Activated B cell treated with CpG ODN at 0.5 μM for 24 hours (primary cell): ENCODE data around the gene IRF2BP2. TPM values are rescaled to one million over a fixed set of nuclear protein-coding genes. Genes with fewer than 3 reads are reported as not detected.

Experiments used
- ATAC-seq: fragments of 200-7000 bp; cut with Tn5 transposase; one replicate; pipeline ENCODE4 v1.10.0; 2021; ENCODE audit warnings: low read depth, mild to moderate bottlenecking, moderate library complexity
- CTCF ChIA-PET: fragments of 350-600 bp; sonication (Branson Sonifier 250); formaldehyde crosslinking; loops from one replicate; lab custom pipeline; 2021; ENCODE audit warnings: antibody characterized with exemption; lab: Charles Lee
- POLR2A ChIA-PET: fragments of 350-600 bp; sonication (Branson Sonifier 250); formaldehyde crosslinking; loops from one replicate; lab custom pipeline; 2021; ENCODE audit warnings: antibody characterized with exemption; lab: Charles Lee
- DNase-seq: peaks from one replicate; pipeline ENCODE4 v3.0.0; 2022
- H3K27ac Mint-ChIP-seq: one replicate; pipeline ENCODE4 v1.8.0; 2020; ENCODE audit warnings: mixed read lengths
- H3K27me3 Mint-ChIP-seq: one replicate; pipeline ENCODE4 v1.8.0; 2021; ENCODE audit warnings: mixed read lengths
- H3K36me3 Mint-ChIP-seq: one replicate; pipeline ENCODE4 v1.8.0; 2021; ENCODE audit warnings: low read depth, mixed read lengths
- H3K4me1 Mint-ChIP-seq: one replicate; pipeline ENCODE4 v1.8.0; 2021; ENCODE audit warnings: mixed read lengths
- H3K4me3 Mint-ChIP-seq: one replicate; pipeline ENCODE4 v1.8.0; 2020; ENCODE audit warnings: mild to moderate bottlenecking, mixed read lengths
- H3K9me3 Mint-ChIP-seq: one replicate; pipeline ENCODE4 v1.8.0; 2020; ENCODE audit warnings: mixed read lengths
- intact Hi-C: fragments of 100-400 bp; cut with micrococcal nuclease; formaldehyde crosslinking; loops from one replicate; pipeline ENCODE4 v1.15.1; 2024
- total RNA-seq: library from RNA; stranded (reverse); gene quantifications from 2 replicates; pipeline ENCODE4 v1.2.3, GENCODE V29; 2022
- TF ChIP-seq, protein P1 (sequence below): fragments of 200-600 bp; IDR thresholded peaks from one replicate; pipeline ENCODE4 v1.8.0; 2022; ENCODE audit warnings: antibody characterized with exemption, mild to moderate bottlenecking

Gene IRF2BP2
- total RNA-seq = 117 and 121 TPM in 2 replicates

GRCh38 chr1:234610061-234610665 lies at the start of gene IRF2BP2:
TSS of gene IRF2BP2 (minus strand) at chr1:234610178. CDS start at chr1:234609494, 684 bp downstream.
- Mint-ChIP-seq H3K27me3 (no peaks in the 10 kb centered on the region), H3K4me1 (peaks cover 59% of the 10 kb centered on the region), H3K27ac (peak within 1 kb of the TSS; percentile 95), H3K9me3 (no peaks in the 10 kb centered on the region), H3K36me3 (peaks cover 32% of the 10 kb centered on the region), H3K4me3 (peak within 1 kb of the TSS; percentile 90)
- POLR2A ChIA-PET = interaction anchor here (0.6 to 9.2 kb wide), 32 partner anchors 10 to 894 kb away, joined by 3 to 148 read pairs (median 8); partner anchors contain the start of genes B3GALNT2, RBM34 and TARBP1
- DNase-seq = peak; percentile 88
- TF ChIP-seq, protein P1, sequence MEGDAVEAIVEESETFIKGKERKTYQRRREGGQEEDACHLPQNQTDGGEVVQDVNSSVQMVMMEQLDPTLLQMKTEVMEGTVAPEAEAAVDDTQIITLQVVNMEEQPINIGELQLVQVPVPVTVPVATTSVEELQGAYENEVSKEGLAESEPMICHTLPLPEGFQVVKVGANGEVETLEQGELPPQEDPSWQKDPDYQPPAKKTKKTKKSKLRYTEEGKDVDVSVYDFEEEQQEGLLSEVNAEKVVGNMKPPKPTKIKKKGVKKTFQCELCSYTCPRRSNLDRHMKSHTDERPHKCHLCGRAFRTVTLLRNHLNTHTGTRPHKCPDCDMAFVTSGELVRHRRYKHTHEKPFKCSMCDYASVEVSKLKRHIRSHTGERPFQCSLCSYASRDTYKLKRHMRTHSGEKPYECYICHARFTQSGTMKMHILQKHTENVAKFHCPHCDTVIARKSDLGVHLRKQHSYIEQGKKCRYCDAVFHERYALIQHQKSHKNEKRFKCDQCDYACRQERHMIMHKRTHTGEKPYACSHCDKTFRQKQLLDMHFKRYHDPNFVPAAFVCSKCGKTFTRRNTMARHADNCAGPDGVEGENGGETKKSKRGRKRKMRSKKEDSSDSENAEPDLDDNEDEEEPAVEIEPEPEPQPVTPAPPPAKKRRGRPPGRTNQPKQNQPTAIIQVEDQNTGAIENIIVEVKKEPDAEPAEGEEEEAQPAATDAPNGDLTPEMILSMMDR = no peak
- CTCF ChIA-PET = interaction anchor here (0.6 to 3.3 kb wide), 5 partner anchors 12 to 473 kb away, joined by 3 to 12 read pairs (median 5); no protein-coding TSS in a partner anchor
- intact Hi-C loops = loop anchor here (1.0 to 5.0 kb wide), 4 partner anchors 233 to 1257 kb away; partner anchors contain the start of genes LYST and TOMM20
- ATAC-seq = peak; percentile 12

GRCh38 chr1:234659538-234659937 lies 49.6 kb upstream of the IRF2BP2 start:
- ChIA-PET CTCF (no interaction called here), POLR2A (no interaction called here)
- peaks cover 9% of the 10 kb centered on the region for H3K4me1 Mint-ChIP-seq
- no peak overlapping the region for H3K27ac Mint-ChIP-seq
- no peaks in the 10 kb centered on the region for H3K27me3 Mint-ChIP-seq
- ATAC-seq (no peak), DNase-seq (no peak)
- H3K9me3 Mint-ChIP-seq = no peaks in the 10 kb centered on the region
- H3K4me3 Mint-ChIP-seq = no peak overlapping the region
- H3K36me3 Mint-ChIP-seq = no peaks in the 10 kb centered on the region
- intact Hi-C loops = no loop called here
- TF ChIP-seq, protein P1 = no peak

DNA sequence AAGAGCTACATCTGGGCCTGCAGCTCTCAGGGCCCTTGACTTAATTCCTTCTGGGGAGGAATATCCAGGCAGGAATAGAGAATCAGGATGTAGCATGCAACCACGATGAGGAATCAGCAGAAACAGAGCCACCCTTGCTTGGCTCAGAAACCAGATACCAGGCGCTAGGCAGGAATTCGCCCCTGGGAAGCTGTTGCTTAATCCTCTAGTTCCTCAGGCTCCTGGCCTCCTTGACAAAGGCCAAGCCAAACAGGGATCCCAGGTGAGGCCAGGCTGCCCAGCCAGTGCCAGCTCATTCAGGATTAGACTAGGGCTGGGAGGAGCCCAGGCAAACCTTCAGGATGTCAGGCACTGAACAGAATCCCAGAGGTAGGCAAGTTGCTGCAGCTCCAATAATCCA lies 48.2 kb upstream of the IRF2BP2 start:
- CTCF ChIA-PET = interaction anchor here (0.6 kb wide), 1 partner anchor 115 kb away, joined by 4 read pairs; no protein-coding TSS in a partner anchor
- POLR2A ChIA-PET = interaction anchor here (0.7 to 1.8 kb wide), 2 partner anchors 14 to 167 kb away, joined by 3 to 4 read pairs; no protein-coding TSS in a partner anchor
- no peak overlapping the region for H3K27ac Mint-ChIP-seq
- DNase-seq (no peak), ATAC-seq (no peak)
- H3K9me3 Mint-ChIP-seq = no peaks in the 10 kb centered on the region
- H3K4me1 Mint-ChIP-seq = peaks cover 9% of the 10 kb centered on the region
- H3K36me3 Mint-ChIP-seq = no peaks in the 10 kb centered on the region
- H3K4me3 Mint-ChIP-seq = no peak overlapping the region
- TF ChIP-seq, protein P1 = no peak
- intact Hi-C loops = no loop called here
- no peaks in the 10 kb centered on the region for H3K27me3 Mint-ChIP-seq

DNA sequence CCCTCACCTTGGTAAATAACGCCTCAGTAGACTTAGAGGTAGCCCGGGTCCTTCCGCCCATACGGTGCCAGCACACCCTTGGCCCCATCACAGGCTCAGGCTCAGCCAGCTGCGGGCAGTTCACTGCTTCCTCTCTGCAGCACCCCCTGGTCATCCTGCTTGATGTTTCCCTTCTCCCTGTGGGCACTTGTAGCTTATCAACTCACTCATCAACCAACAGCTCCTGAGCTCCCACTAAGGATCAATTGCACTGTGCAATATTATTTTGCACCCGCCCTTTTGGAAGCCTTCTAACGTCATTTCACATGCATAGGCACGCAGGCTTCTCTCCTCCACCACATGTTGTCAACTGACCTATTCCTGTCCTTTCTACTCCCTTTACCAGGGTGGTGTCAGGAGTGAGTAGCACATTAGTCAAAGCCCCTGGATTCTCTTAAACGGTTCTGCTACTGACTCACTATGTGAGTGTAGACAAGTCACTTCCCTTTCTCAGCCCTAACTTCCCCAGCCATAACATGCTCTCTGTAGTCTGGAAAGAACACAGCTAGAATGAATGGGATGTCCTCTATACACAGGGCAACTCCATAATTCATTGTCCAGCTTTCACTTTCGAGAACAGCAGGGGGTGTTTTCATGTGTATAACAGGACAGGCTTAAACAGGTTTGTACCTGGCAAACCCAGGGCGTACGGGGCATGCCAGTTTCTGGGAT lies 47.1 kb upstream of the IRF2BP2 start:
- POLR2A ChIA-PET = interaction anchor here (0.6 to 1.8 kb wide), 3 partner anchors 13 to 74 kb away, joined by 3 read pairs; no protein-coding TSS in a partner anchor
- no peaks in the 10 kb centered on the region for H3K36me3 Mint-ChIP-seq
- no peaks in the 10 kb centered on the region for H3K9me3 Mint-ChIP-seq
- no peaks in the 10 kb centered on the region for H3K27me3 Mint-ChIP-seq
- H3K27ac Mint-ChIP-seq = no peak overlapping the region
- no peak overlapping the region for H3K4me3 Mint-ChIP-seq
- DNase-seq (no peak), ATAC-seq (peak; percentile 50)
- peaks cover 9% of the 10 kb centered on the region for H3K4me1 Mint-ChIP-seq
- CTCF ChIA-PET = interaction anchor here (0.6 kb wide), 1 partner anchor 114 kb away, joined by 4 read pairs; no protein-coding TSS in a partner anchor
- intact Hi-C loops = no loop called here
- TF ChIP-seq, protein P1 = no peak
